ENCODE measurements around the gene MAPKAP1.

MAPKAP1 gene

GRCh38 chr9:125514468-125514867 is 192.5 kb downstream of the MAPKAP1 start:
- no peak for DNase-seq (ENCODE audit: low read depth, low spot score)
- POLR2A ChIA-PET, result interaction anchor here (1.5 kb wide), 1 partner anchor 7 kb away, joined by 5 read pairs; no protein-coding TSS in a partner anchor
- CTCF ChIA-PET, result interaction anchor here (1.2 kb wide), 1 partner anchor 44 kb away, joined by 3 read pairs; no protein-coding TSS in a partner anchor

GRCh38 chr9:125513668-125514413 is 193.2 kb downstream of the MAPKAP1 start:
- no peak for TF ChIP-seq CTCF (IDR thresholded peaks at IDR 0.05; ENCODE audit: insufficient read depth, low read length, missing control alignments)
- peak; percentile 17 for DNase-seq (ENCODE audit: low read depth, low spot score)
- no peak overlapping the region; the same call in 1 of the 2 replicates for H3K4me3 ChIP-seq (ENCODE audit: low read depth, low read length)
- POLR2A ChIA-PET, result interaction anchor here (1.5 kb wide), 1 partner anchor 8 kb away, joined by 5 read pairs; no protein-coding TSS in a partner anchor
- CTCF ChIA-PET, result interaction anchor here (1.0 to 1.9 kb wide), 6 partner anchors 11 to 1044 kb away, joined by 3 to 6 read pairs (median 4); no protein-coding TSS in a partner anchor

More at GRCh38 chr9:125514468-125514867, 192.5 kb downstream of the MAPKAP1 start:
- no peak overlapping the region for H3K4me3 ChIP-seq (ENCODE audit: low read depth, low read length)
- TF ChIP-seq CTCF (IDR thresholded peaks at IDR 0.05; ENCODE audit: insufficient read depth, low read length, missing control alignments), result no peak

- ChIA-PET CTCF (interaction anchor here (1.0 to 1.9 kb wide), 5 partner anchors 10 to 1044 kb away, joined by 3 to 6 read pairs (median 4); no protein-coding TSS in a partner anchor), POLR2A (interaction anchor here (1.5 kb wide), 1 partner anchor 8 kb away, joined by 5 read pairs; no protein-coding TSS in a partner anchor)
- no peak for DNase-seq (ENCODE audit: low read depth, low spot score)
- TF ChIP-seq CTCF (IDR thresholded peaks at IDR 0.05; ENCODE audit: insufficient read depth, low read length, missing control alignments), result no peak
- H3K4me3 ChIP-seq (ENCODE audit: low read depth, low read length), result no peak overlapping the region
Measured at GRCh38 chr9:125513303-125513667, 193.7 kb downstream of the MAPKAP1 start.

GRCh38 chr9:125511789-125512660 is 195.0 kb downstream of the MAPKAP1 start:
- POLR2A ChIA-PET, result interaction anchor here (0.6 kb wide), 1 partner anchor 244 kb away, joined by 3 read pairs; no protein-coding TSS in a partner anchor
- DNase-seq (ENCODE audit: low read depth, low spot score), result no peak
- no peak for TF ChIP-seq CTCF (IDR thresholded peaks at IDR 0.05; ENCODE audit: insufficient read depth, low read length, missing control alignments)
- H3K4me3 ChIP-seq (ENCODE audit: low read depth, low read length), result no peak overlapping the region
- CTCF ChIA-PET, result interaction anchor here (1.5 to 1.9 kb wide), 3 partner anchors 48 to 1046 kb away, joined by 4 to 6 read pairs (median 4); no protein-coding TSS in a partner anchor

GRCh38 chr9:125510980-125511379 is 196.0 kb downstream of the MAPKAP1 start:
- H3K4me3 ChIP-seq (ENCODE audit: low read depth, low read length), result no peak overlapping the region
- TF ChIP-seq CTCF (IDR thresholded peaks at IDR 0.05; ENCODE audit: insufficient read depth, low read length, missing control alignments), result no peak
- CTCF ChIA-PET, result interaction anchor here (1.5 kb wide), 2 partner anchors 23 to 103 kb away, joined by 3 to 4 read pairs; no protein-coding TSS in a partner anchor
- POLR2A ChIA-PET, result no interaction called here
- DNase-seq (ENCODE audit: low read depth, low spot score), result no peak

Measured in AG04449 (cell line).